H1 (cell line): ENCODE data around the gene NHEJ1. TPM values are rescaled to one million over a fixed set of nuclear protein-coding genes. Genes with fewer than 3 reads are reported as not detected.

Source experiments
- CTCF ChIA-PET: fragments of 300-600 bp; sonication (Branson Sonifier 250); formaldehyde crosslinking; loops from one replicate; lab custom pipeline; 2021; ENCODE audit not compliant: partially characterized antibody; lab: Charles Lee
- POLR2A ChIA-PET: fragments of 300-600 bp; sonication (Branson Sonifier 250); formaldehyde crosslinking; loops from one replicate; lab custom pipeline; 2021; ENCODE audit warnings: inconsistent platforms; ENCODE audit not compliant: partially characterized antibody; lab: Charles Lee
- DNase-seq, 2 experiments: peaks; one replicate each; pipeline versions ENCODE4 v3.0.0 to v3.0.0-alpha.2; 2010 to 2022; ENCODE audit warnings: low spot score in 2 of 2, low read depth in 1 of 2, mixed read lengths in 1 of 2
- FAIRE-seq: peaks from 2 replicates; lab custom pipeline; 2011; peaks lifted over from hg19 to GRCh38; lab: Jason Lieb, UNC
- H2AFZ ChIP-seq: 2 replicates; pipeline ENCODE4 v1.8.1; 2012; ENCODE audit warnings: low read length, inconsistent platforms
- H2AK5ac ChIP-seq: 2 replicates; pipeline ENCODE4 v1.6.1; 2013; ENCODE audit warnings: low read depth, low read length
- H2BK120ac ChIP-seq: replicated peaks from 2 replicates; pipeline ENCODE3; 2013; ENCODE audit warnings: low read depth, low read length, inconsistent platforms
- H2BK12ac ChIP-seq: 2 replicates; pipeline ENCODE4 v1.6.1; 2013; ENCODE audit warnings: low read depth, low read length
- H2BK15ac ChIP-seq: 2 replicates; pipeline ENCODE4 v1.6.1; 2013; ENCODE audit warnings: low read length
- H2BK20ac ChIP-seq: 2 replicates; pipeline ENCODE4 v1.6.1; 2013; ENCODE audit warnings: low read length
- H2BK5ac ChIP-seq: 2 replicates; pipeline ENCODE4 v1.6.1; 2013; ENCODE audit warnings: low read depth, low read length
- H3K14ac ChIP-seq: 2 replicates; pipeline ENCODE4 v1.6.1; 2013; ENCODE audit warnings: inconsistent platforms; ENCODE audit not compliant: insufficient read length
- H3K18ac ChIP-seq: 2 replicates; pipeline ENCODE4 v1.6.1; 2013; ENCODE audit warnings: low read length; ENCODE audit errors: extremely low read depth
- H3K23ac ChIP-seq: 2 replicates; pipeline ENCODE4 v1.6.1; 2013; ENCODE audit warnings: inconsistent platforms; ENCODE audit not compliant: insufficient read length
- H3K23me2 ChIP-seq: 2 replicates; pipeline ENCODE4 v1.6.1; 2013; ENCODE audit warnings: low read depth, low read length
- H3K27ac ChIP-seq: 2 replicates; pipeline ENCODE4 v1.6.1; 2011; ENCODE audit warnings: low read depth, low read length, inconsistent platforms
- H3K27me3 ChIP-seq, 4 experiments: replicated peaks in 1 of 4; 1 replicate in 1 of 4; 2 replicates in 3 of 4; pipeline versions ENCODE4 v1.6.1 to v1.8.1; 2011 to 2013; ENCODE audit warnings: low read length in 3 of 4, mild to moderate bottlenecking in 3 of 4, inconsistent platforms in 2 of 4, mixed read lengths in 2 of 4, moderate library complexity in 1 of 4; ENCODE audit not compliant: control insufficient read depth in 3 of 4, insufficient read depth in 3 of 4; ENCODE audit errors: extremely low read depth in 1 of 4
- H3K36me3 ChIP-seq, 4 experiments: 2 replicates each; pipeline versions ENCODE4 v1.6.1 to v1.8.1; 2011 to 2013; ENCODE audit warnings: mild to moderate bottlenecking in 4 of 4, low read length in 3 of 4, moderate library complexity in 2 of 4, control low read depth in 1 of 4, inconsistent platforms in 1 of 4; ENCODE audit not compliant: insufficient read depth in 4 of 4, control insufficient read depth in 2 of 4
- H3K4ac ChIP-seq: replicated peaks from 2 replicates; pipeline ENCODE3; 2013; ENCODE audit warnings: low read length, low read depth, mixed read lengths, inconsistent platforms; ENCODE audit not compliant: insufficient read length
- H3K4me1 ChIP-seq, 4 experiments: replicated peaks in 1 of 4; 1 replicate in 1 of 4; 2 replicates in 3 of 4; pipeline versions ENCODE4 v1.6.1 to v1.8.1; 2011 to 2013; ENCODE audit warnings: low read length in 3 of 4, inconsistent platforms in 2 of 4, mixed read lengths in 1 of 4; ENCODE audit not compliant: insufficient read depth in 4 of 4, control insufficient read depth in 3 of 4
- H3K4me2 ChIP-seq, 2 experiments: 2 replicates each; pipeline versions ENCODE4 v1.6.1 to v1.8.1; 2011 to 2013; ENCODE audit warnings: low read depth in 2 of 2, low read length in 2 of 2, control low read depth in 1 of 2, inconsistent platforms in 1 of 2, mild to moderate bottlenecking in 1 of 2; ENCODE audit not compliant: insufficient read depth in 1 of 2
- H3K4me3 ChIP-seq, 4 experiments: fragments of 200-600, 300-600 bp in 1 of 4; sonication (generic), shearing (Covaris generic), sonication (Bioruptor Twin) in 1 of 4; 2 replicates each; pipeline versions ENCODE4 v1.5.1 to v1.8.1; 2011 to 2016; ENCODE audit warnings: low read length in 4 of 4, low read depth in 3 of 4, control low read depth in 2 of 4, inconsistent platforms in 2 of 4, mild to moderate bottlenecking in 2 of 4, mixed read lengths in 1 of 4, moderate library complexity in 1 of 4; ENCODE audit not compliant: insufficient read depth in 2 of 4; ENCODE audit errors: extremely low read depth in 1 of 4
- H3K56ac ChIP-seq: replicated peaks from 2 replicates; pipeline ENCODE3; 2013; ENCODE audit warnings: low read depth, mild to moderate bottlenecking, mixed read lengths, low read length, inconsistent platforms; ENCODE audit not compliant: insufficient read length
- H3K79me1 ChIP-seq: 2 replicates; pipeline ENCODE4 v1.6.1; 2013; ENCODE audit warnings: low read depth, low read length, control low read depth
- H3K79me2 ChIP-seq, 2 experiments: 2 replicates each; pipeline versions ENCODE4 v1.6.1 to v1.8.1; 2012 to 2013; ENCODE audit warnings: low read length in 2 of 2, mild to moderate bottlenecking in 2 of 2, inconsistent platforms in 1 of 2; ENCODE audit not compliant: insufficient read depth in 2 of 2, control insufficient read depth in 1 of 2
- H3K9ac ChIP-seq, 4 experiments: replicated peaks in 1 of 4; 1 replicate in 1 of 4; 2 replicates in 3 of 4; pipeline versions ENCODE4 v1.6.1 to v1.8.1; 2011 to 2013; ENCODE audit warnings: low read depth in 3 of 4, low read length in 3 of 4, control low read depth in 2 of 4, mild to moderate bottlenecking in 2 of 4, moderate library complexity in 2 of 4, inconsistent platforms in 1 of 4; ENCODE audit errors: extremely low read depth in 1 of 4
- H3K9me3 ChIP-seq, 2 experiments: 2 replicates each; pipeline versions ENCODE4 v1.6.1 to v1.8.1; 2012 to 2013; ENCODE audit warnings: mild to moderate bottlenecking in 2 of 2, moderate library complexity in 2 of 2, control low read depth in 1 of 2, inconsistent platforms in 1 of 2, low read depth in 1 of 2, low read length in 1 of 2, mixed read lengths in 1 of 2; ENCODE audit not compliant: insufficient read depth in 2 of 2
- H4K20me1 ChIP-seq, 2 experiments: replicated peaks in 1 of 2; 2 replicates each; pipeline versions ENCODE3 to v1.8.1; 2011 to 2013; ENCODE audit warnings: inconsistent platforms in 2 of 2, low read length in 2 of 2, mild to moderate bottlenecking in 1 of 2; ENCODE audit not compliant: insufficient read depth in 2 of 2, control insufficient read depth in 1 of 2
- H4K5ac ChIP-seq: 2 replicates; pipeline ENCODE4 v1.6.1; 2013; ENCODE audit warnings: low read length, low read depth, mixed read lengths, inconsistent platforms; ENCODE audit not compliant: insufficient read length
- H4K8ac ChIP-seq: 2 replicates; pipeline ENCODE4 v1.8.0; 2013; ENCODE audit warnings: mild to moderate bottlenecking, moderate library complexity, low read length, inconsistent platforms; ENCODE audit not compliant: insufficient read depth; ENCODE audit errors: extremely low read depth
- H4K91ac ChIP-seq: replicated peaks from 2 replicates; pipeline ENCODE3; 2013; ENCODE audit warnings: low read length, mixed read lengths, inconsistent platforms; ENCODE audit not compliant: insufficient read length
- BACH1 ChIP-seq: IDR thresholded peaks from 2 replicates; pipeline ENCODE4 v1.6.1; 2012; ENCODE audit warnings: low read length, improper control_type of control experiment
- CBX8 ChIP-seq: fragments of 300-800, 300-1000 bp; sonication (generic); IDR thresholded peaks from 2 replicates; pipeline ENCODE4 v1.7.1; 2016; ENCODE audit warnings: low read depth, low read length, borderline replicate concordance
- FOSL1 ChIP-seq: IDR thresholded peaks from 2 replicates; pipeline ENCODE4 v1.6.1; 2011; ENCODE audit warnings: mild to moderate bottlenecking, low read depth, low read length, moderate library complexity; ENCODE audit not compliant: insufficient read depth
- RFX5 ChIP-seq: IDR thresholded peaks from 2 replicates; pipeline ENCODE4 v1.6.1; 2011; ENCODE audit warnings: low read depth, low read length, improper control_type of control experiment, borderline replicate concordance
- SP1 ChIP-seq: IDR thresholded peaks from 2 replicates; pipeline ENCODE4 v1.6.1; 2011; ENCODE audit warnings: low read depth, low read length
- SRF ChIP-seq: IDR thresholded peaks from 2 replicates; pipeline ENCODE4 v1.6.1; 2011; ENCODE audit warnings: mild to moderate bottlenecking, low read depth, low read length, moderate library complexity
- WGBS, 2 experiments: shearing (Covaris generic) in 1 of 2; methylation state at CpG; one replicate each; pipeline versions ENCODE4 v1.1.6 to v1.1.7; 2013 to 2015; ENCODE audit warnings: low lambda C conversion rate in 2 of 2, mixed read lengths in 2 of 2, inconsistent platforms in 1 of 2, low coverage in 1 of 2, missing lambda C conversion rate in 1 of 2; ENCODE audit not compliant: insufficient replicate concordance in 2 of 2, insufficient coverage in 1 of 2, insufficient read length in 1 of 2; ENCODE audit errors: extremely low coverage in 1 of 2, missing lambda C conversion rate in 1 of 2; 5-methylcytosine and 5-hydroxymethylcytosine counted together
- polyA plus RNA-seq, 7 experiments: library from polyadenylated mRNA; depleted of rRNA in 3 of 7; stranded (reverse) in 5 of 7; unstranded in 2 of 7; fragments of >200 nt in 5 of 7; fragments of 200-250 nt in 2 of 7; gene quantifications; 1 replicate in 5 of 7; 2 replicates in 1 of 7; 4 replicates in 1 of 7; pipeline versions ENCODE4 v1.2.1 to v1.2.3, GENCODE V29; 2011 to 2013; ENCODE audit warnings: missing spikeins in 2 of 7, mixed read lengths in 2 of 7
- total RNA-seq: library from RNA; stranded (reverse); fragmentation: NEBNext Ultra II Directional; extraction: Animal tissue kit (Norgen Biotek cat#: 25700); gene quantifications from 2 replicates; pipeline ENCODE4 v1.2.1, GENCODE V29; 2021

The NHEJ1 gene
- total and polyA plus RNA-seq, 2 of the 8 experiments (the other 6 are each of a cell fraction or from before 2014, with no cell fraction given) = 22.7 to 24.1 TPM

DNA sequence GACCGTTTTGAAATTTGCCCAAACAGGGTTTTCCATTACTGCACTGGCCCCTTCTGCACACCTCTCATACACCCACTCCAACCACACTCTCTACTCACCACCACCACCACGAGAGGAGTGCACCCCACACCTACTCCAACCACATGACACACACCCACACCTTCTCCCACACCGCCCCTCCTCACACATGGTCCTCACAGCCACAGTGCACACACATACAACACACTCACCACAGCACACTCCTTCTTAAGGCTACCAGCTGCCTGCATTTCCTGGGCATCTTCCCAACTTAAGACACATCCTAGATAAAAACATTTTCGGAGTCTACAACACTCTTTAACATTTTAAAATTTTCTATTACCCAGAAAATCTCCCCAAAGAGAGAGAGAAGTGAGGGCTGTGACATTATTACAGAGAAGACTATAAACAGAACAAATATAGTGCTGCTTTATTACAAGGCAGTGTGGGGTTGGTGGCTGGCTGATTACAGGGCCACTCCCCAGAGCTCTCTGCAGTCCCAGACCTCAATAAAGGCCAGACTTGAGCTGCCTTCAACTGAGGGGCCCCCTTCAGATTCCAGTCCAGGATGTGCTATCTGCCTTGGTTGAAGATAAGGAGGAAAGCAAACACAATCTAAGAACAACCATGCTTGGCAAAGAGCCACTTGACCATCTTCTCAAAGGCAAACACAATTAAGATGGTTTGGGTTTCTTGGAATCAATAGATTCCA lies 36.1 kb downstream of the NHEJ1 start:
- no peaks in the 10 kb centered on the region for H3K79me2 ChIP-seq
- peak overlapping the region; percentile 94; the same call in 1 of the 2 replicates for H2BK12ac ChIP-seq
- no peak overlapping the region for H4K8ac ChIP-seq
- no peak overlapping the region for H3K4me2 ChIP-seq
- no peak overlapping the region for H2BK20ac ChIP-seq
- H4K20me1 ChIP-seq = no peaks in the 10 kb centered on the region
- no peak for FAIRE-seq
- WGBS, 2 experiments = 79% methylated on average over 4 of the region's 4 CpGs; no CpG with 5 or more reads in 1 of the 2 experiments
- H4K5ac ChIP-seq = no peak overlapping the region
- no peaks in the 10 kb centered on the region; a peak in 2 of 7 replicates for H3K4me1 ChIP-seq
- TF ChIP-seq CBX8 (no peak), BACH1 (no peak), FOSL1 (no peak), RFX5 (no peak), SP1 (no peak), SRF (no peak)
- TF ChIP-seq, all 59 proteins: peak for 0
- Histone ChIP-seq H3K36me3 (no peaks in the 10 kb centered on the region), H2AK5ac (peak overlapping the region; percentile 88; the same call in 1 of the 2 replicates), H3K23ac (no peak overlapping the region), H2BK120ac (no peak overlapping the region), H3K4ac (no peak overlapping the region), H3K18ac (no peak overlapping the region), H4K91ac (no peak overlapping the region), H3K9ac (no peak overlapping the region), H2BK5ac (peak overlapping the region; percentile 53; the same call in 1 of the 2 replicates), H3K56ac (no peak overlapping the region), H3K27ac (no peak overlapping the region), H3K14ac (no peak overlapping the region), H3K27me3 (no peaks in the 10 kb centered on the region), H3K23me2 (no peaks in the 10 kb centered on the region), H3K79me1 (no peaks in the 10 kb centered on the region), H3K4me3 (no peak overlapping the region), H2BK15ac (no peak overlapping the region), H3K9me3 (no peaks in the 10 kb centered on the region), H2AFZ (no peak overlapping the region)
- DNase-seq = no peak
- ChIA-PET POLR2A (no interaction called here), CTCF (interaction anchor here (0.6 to 37.2 kb wide), 7 partner anchors 8 to 129 kb away, joined by 3 to 1777 read pairs (median 22); partner anchors contain the start of genes CFAP65 and IHH)
